Neural progenitor cell (in vitro differentiated cells): ENCODE data around the gene RBP4.

Source experiments
- EZH2 ChIP-seq: fragments of 200-600 bp; sonication (generic); IDR thresholded peaks from 2 replicates; pipeline ENCODE4 v1.6.1; 2017; ENCODE audit warnings: antibody characterized with exemption, mild to moderate bottlenecking, moderate library complexity
- TF ChIP-seq, protein P1 (sequence below): fragments of 200-600 bp; sonication (generic); IDR thresholded peaks from 2 replicates; pipeline ENCODE4 v1.5.1; 2017; ENCODE audit warnings: antibody characterized with exemption, mild to moderate bottlenecking

DNA sequence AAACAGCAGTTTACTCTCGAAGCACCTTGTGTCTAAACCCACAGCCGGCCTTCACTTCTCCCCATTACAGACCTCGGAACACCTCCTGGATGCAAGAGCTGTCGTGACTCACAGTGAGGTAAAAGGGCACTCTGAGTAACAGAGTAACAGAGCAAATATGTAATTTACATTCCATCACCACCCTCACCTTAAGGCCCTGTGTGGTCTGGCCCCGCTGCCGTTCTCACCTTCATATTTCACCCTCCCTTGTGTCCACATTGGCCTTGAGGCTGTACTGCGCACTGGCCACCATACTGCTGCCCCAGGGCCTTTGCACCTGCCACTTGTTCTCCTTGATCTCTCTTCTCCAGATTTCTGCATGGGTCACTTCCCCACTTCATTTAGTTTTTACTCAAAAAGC, 21.9 kb downstream of the RBP4 start:
- TF ChIP-seq, protein P1, sequence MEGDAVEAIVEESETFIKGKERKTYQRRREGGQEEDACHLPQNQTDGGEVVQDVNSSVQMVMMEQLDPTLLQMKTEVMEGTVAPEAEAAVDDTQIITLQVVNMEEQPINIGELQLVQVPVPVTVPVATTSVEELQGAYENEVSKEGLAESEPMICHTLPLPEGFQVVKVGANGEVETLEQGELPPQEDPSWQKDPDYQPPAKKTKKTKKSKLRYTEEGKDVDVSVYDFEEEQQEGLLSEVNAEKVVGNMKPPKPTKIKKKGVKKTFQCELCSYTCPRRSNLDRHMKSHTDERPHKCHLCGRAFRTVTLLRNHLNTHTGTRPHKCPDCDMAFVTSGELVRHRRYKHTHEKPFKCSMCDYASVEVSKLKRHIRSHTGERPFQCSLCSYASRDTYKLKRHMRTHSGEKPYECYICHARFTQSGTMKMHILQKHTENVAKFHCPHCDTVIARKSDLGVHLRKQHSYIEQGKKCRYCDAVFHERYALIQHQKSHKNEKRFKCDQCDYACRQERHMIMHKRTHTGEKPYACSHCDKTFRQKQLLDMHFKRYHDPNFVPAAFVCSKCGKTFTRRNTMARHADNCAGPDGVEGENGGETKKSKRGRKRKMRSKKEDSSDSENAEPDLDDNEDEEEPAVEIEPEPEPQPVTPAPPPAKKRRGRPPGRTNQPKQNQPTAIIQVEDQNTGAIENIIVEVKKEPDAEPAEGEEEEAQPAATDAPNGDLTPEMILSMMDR: no peak
- no peak for TF ChIP-seq EZH2
